Neural progenitor cell (in vitro differentiated cells): ENCODE data around the gene BCL2L12. TPM values are rescaled to one million over a fixed set of nuclear protein-coding genes. Genes with fewer than 3 reads are reported as not detected.

Source experiments
- DNase-seq: peaks from one replicate; pipeline ENCODE4 v3.0.0-alpha.2; 2016; ENCODE audit warnings: low spot score
- H2AFZ ChIP-seq: fragments of 200-600 bp; sonication (generic); replicated peaks from 2 replicates; pipeline ENCODE4 v1.6.1; 2016; ENCODE audit warnings: antibody characterized with exemption
- H3F3A ChIP-seq: fragments of 200-600 bp; sonication (generic); 2 replicates; pipeline ENCODE4 v1.6.1; 2016; ENCODE audit warnings: antibody characterized with exemption, low read depth
- H3K27ac ChIP-seq: fragments of 200-600 bp; sonication (generic); 2 replicates; pipeline ENCODE4 v1.5.1; 2016; ENCODE audit warnings: mild to moderate bottlenecking
- H3K27me3 ChIP-seq: fragments of 200-600 bp; sonication (generic); 2 replicates; pipeline ENCODE4 v1.6.1; 2016; ENCODE audit warnings: mild to moderate bottlenecking, moderate library complexity
- H3K36me3 ChIP-seq: fragments of 200-600 bp; sonication (generic); 2 replicates; pipeline ENCODE4 v1.5.1; 2016
- H3K4me1 ChIP-seq: fragments of 200-600 bp; sonication (generic); 2 replicates; pipeline ENCODE4 v1.6.1; 2016; ENCODE audit warnings: mixed run types
- H3K4me2 ChIP-seq: fragments of 200-600 bp; sonication (generic); 2 replicates; pipeline ENCODE4 v1.6.1; 2016
- H3K4me3 ChIP-seq: fragments of 200-600 bp; sonication (generic); 2 replicates; pipeline ENCODE4 v1.5.1; 2016
- H3K79me2 ChIP-seq: fragments of 200-600 bp; sonication (generic); 2 replicates; pipeline ENCODE4 v1.6.1; 2016; ENCODE audit warnings: low read depth
- H3K9ac ChIP-seq: fragments of 200-600 bp; sonication (generic); 2 replicates; pipeline ENCODE4 v1.6.1; 2016
- H3K9me3 ChIP-seq: fragments of 200-600 bp; sonication (generic); 2 replicates; pipeline ENCODE4 v1.5.1; 2016; ENCODE audit warnings: low read depth
- H4K20me1 ChIP-seq: fragments of 200-600 bp; sonication (generic); 2 replicates; pipeline ENCODE4 v1.6.1; 2016; ENCODE audit warnings: low read depth
- H3K27ac Mint-ChIP-seq: 3 replicates; pipeline ENCODE4 v1.8.0; 2021; ENCODE audit warnings: mixed read lengths
- H3K27me3 Mint-ChIP-seq: 2 replicates; pipeline ENCODE4 v1.8.0; 2022; ENCODE audit warnings: low read depth, mild to moderate bottlenecking, inconsistent platforms, moderate library complexity, mixed read lengths; ENCODE audit not compliant: insufficient read depth
- H3K36me3 Mint-ChIP-seq: 3 replicates; pipeline ENCODE4 v1.8.0; 2021; ENCODE audit warnings: mixed read lengths
- H3K4me1 Mint-ChIP-seq: 3 replicates; pipeline ENCODE4 v1.8.0; 2021; ENCODE audit warnings: mixed read lengths
- H3K4me3 Mint-ChIP-seq: 3 replicates; pipeline ENCODE4 v1.8.0; 2021; ENCODE audit warnings: mild to moderate bottlenecking, moderate library complexity, mixed read lengths
- H3K9me3 Mint-ChIP-seq: 3 replicates; pipeline ENCODE4 v1.8.0; 2020; ENCODE audit warnings: mixed read lengths
- CTCF ChIP-seq: fragments of 200-600 bp; sonication (generic); IDR thresholded peaks from 2 replicates; pipeline ENCODE4 v1.5.1; 2017; ENCODE audit warnings: antibody characterized with exemption, mild to moderate bottlenecking
- EZH2 ChIP-seq: fragments of 200-600 bp; sonication (generic); IDR thresholded peaks from 2 replicates; pipeline ENCODE4 v1.6.1; 2017; ENCODE audit warnings: antibody characterized with exemption, mild to moderate bottlenecking, moderate library complexity
- EZH2phosphoT487 ChIP-seq: fragments of 200-600 bp; sonication (generic); IDR thresholded peaks from 2 replicates; pipeline ENCODE4 v1.6.1; 2017; ENCODE audit warnings: antibody characterized with exemption
- total RNA-seq: library from RNA; depleted of rRNA; stranded (reverse); fragments of >200 nt; gene quantifications from 2 replicates; pipeline ENCODE4 v1.2.3, GENCODE V29; 2015; ENCODE audit warnings: low replicate concordance

Gene BCL2L12
- total RNA-seq, 1 donor from 2014 or later, result 6.1 TPM

GRCh38 chr19:49645995-49646394 is 19.7 kb upstream of the BCL2L12 start:
- Histone ChIP-seq H3K36me3 (no peaks in the 10 kb centered on the region), H3K4me2 (no peak overlapping the region), H3F3A (peaks cover 16% of the 10 kb centered on the region), H3K9ac (no peak overlapping the region), H3K27me3 (no peaks in the 10 kb centered on the region), H3K4me3 (no peak overlapping the region), H2AFZ (no peak overlapping the region), H3K9me3 (no peaks in the 10 kb centered on the region), H3K79me2 (peaks cover 48% of the 10 kb centered on the region), H4K20me1 (peaks cover 51% of the 10 kb centered on the region), H3K27ac (no peak overlapping the region), H3K4me1 (peaks cover 19% of the 10 kb centered on the region)
- H3K27me3 Mint-ChIP-seq, result peaks cover 5% of the 10 kb centered on the region
- DNase-seq, result no peak
- no peak overlapping the region for H3K4me3 Mint-ChIP-seq
- H3K4me1 Mint-ChIP-seq, result peaks cover 28% of the 10 kb centered on the region
- TF ChIP-seq EZH2phosphoT487 (no peak), CTCF (no peak), EZH2 (no peak)
- no peaks in the 10 kb centered on the region for H3K9me3 Mint-ChIP-seq
- H3K36me3 Mint-ChIP-seq, result peaks cover 28% of the 10 kb centered on the region
- no peak overlapping the region for H3K27ac Mint-ChIP-seq

- DNase-seq, result no peak
- Histone ChIP-seq H2AFZ (no peak overlapping the region), H3K27ac (no peak overlapping the region), H3K9me3 (no peaks in the 10 kb centered on the region), H3K36me3 (no peaks in the 10 kb centered on the region), H3K9ac (no peak overlapping the region), H4K20me1 (peaks cover 51% of the 10 kb centered on the region), H3K27me3 (no peaks in the 10 kb centered on the region), H3K4me3 (no peak overlapping the region), H3K79me2 (peaks cover 48% of the 10 kb centered on the region), H3K4me2 (no peak overlapping the region), H3F3A (peaks cover 10% of the 10 kb centered on the region), H3K4me1 (peaks cover 14% of the 10 kb centered on the region)
- Mint-ChIP-seq H3K4me3 (peak overlapping the region; percentile 61), H3K36me3 (peaks cover 28% of the 10 kb centered on the region), H3K4me1 (peaks cover 26% of the 10 kb centered on the region), H3K27me3 (peaks cover 5% of the 10 kb centered on the region), H3K27ac (no peak overlapping the region), H3K9me3 (no peaks in the 10 kb centered on the region)
- TF ChIP-seq EZH2, result no peak
Measured at GRCh38 chr19:49646586-49646985, 19.1 kb upstream of the BCL2L12 start.

- Histone ChIP-seq H3K4me1 (no peaks in the 10 kb centered on the region), H3K36me3 (no peaks in the 10 kb centered on the region), H3K27ac (no peak overlapping the region), H3K4me2 (no peak overlapping the region), H4K20me1 (peaks cover 41% of the 10 kb centered on the region), H3K79me2 (peaks cover 8% of the 10 kb centered on the region), H3K9me3 (no peaks in the 10 kb centered on the region), H2AFZ (no peak overlapping the region), H3K4me3 (no peak overlapping the region), H3K27me3 (no peaks in the 10 kb centered on the region), H3K9ac (no peak overlapping the region), H3F3A (peaks cover under 1% of the 10 kb centered on the region)
- Mint-ChIP-seq H3K4me3 (no peak overlapping the region), H3K27ac (no peak overlapping the region), H3K27me3 (peaks cover 3% of the 10 kb centered on the region), H3K36me3 (peaks cover 25% of the 10 kb centered on the region), H3K9me3 (no peaks in the 10 kb centered on the region), H3K4me1 (peaks cover 2% of the 10 kb centered on the region)
- DNase-seq, result no peak
- no peak for TF ChIP-seq EZH2
- TF ChIP-seq EZH2phosphoT487, result no peak
- no peak for TF ChIP-seq CTCF
Measured at GRCh38 chr19:49651029-49651819, 14.5 kb upstream of the BCL2L12 start.
